Measurements from ENCODE around the gene ZNF532.
"Not testable (repeated sequence)": the region's sequence is repeated elsewhere in the genome, so short reads cannot be mapped to it uniquely, and the experiment has no call there.

The ZNF532 gene

GRCh38 chr18:58911766-58912165 is 47.1 kb downstream of the ZNF532 start:
- no peaks in the 10 kb centered on the region for H3K36me3 Mint-ChIP-seq (ENCODE audit: low read depth)
- no peaks in the 10 kb centered on the region for H3K4me1 Mint-ChIP-seq (ENCODE audit: low read depth)
- intact Hi-C loops (cut with micrococcal nuclease): no loop called here
- peaks cover 6% of the 10 kb centered on the region for H3K27me3 Mint-ChIP-seq
- H3K27ac Mint-ChIP-seq: no peak overlapping the region
- no peaks in the 10 kb centered on the region for H3K9me3 Mint-ChIP-seq
- H3K4me3 Mint-ChIP-seq: no peak overlapping the region

- Mint-ChIP-seq H3K27ac (no peak overlapping the region), H3K36me3 (ENCODE audit: low read depth) (peaks cover 17% of the 10 kb centered on the region), H3K4me1 (ENCODE audit: low read depth) (no peaks in the 10 kb centered on the region), H3K9me3 (no peaks in the 10 kb centered on the region), H3K4me3 (no peak overlapping the region), H3K27me3 (no peaks in the 10 kb centered on the region)
- intact Hi-C loops (cut with micrococcal nuclease): no loop called here
Observed at GRCh38 chr18:58915006-58915799, 50.5 kb downstream of the ZNF532 start.

GRCh38 chr18:58915995-58916394 is 51.3 kb downstream of the ZNF532 start:
- no peak overlapping the region for H3K27ac Mint-ChIP-seq
- H3K9me3 Mint-ChIP-seq: no peaks in the 10 kb centered on the region
- H3K4me3 Mint-ChIP-seq: no peak overlapping the region
- H3K4me1 Mint-ChIP-seq (ENCODE audit: low read depth): no peaks in the 10 kb centered on the region
- H3K27me3 Mint-ChIP-seq: no peaks in the 10 kb centered on the region
- intact Hi-C loops (cut with micrococcal nuclease): no loop called here
- peaks cover 17% of the 10 kb centered on the region for H3K36me3 Mint-ChIP-seq (ENCODE audit: low read depth)

DNA sequence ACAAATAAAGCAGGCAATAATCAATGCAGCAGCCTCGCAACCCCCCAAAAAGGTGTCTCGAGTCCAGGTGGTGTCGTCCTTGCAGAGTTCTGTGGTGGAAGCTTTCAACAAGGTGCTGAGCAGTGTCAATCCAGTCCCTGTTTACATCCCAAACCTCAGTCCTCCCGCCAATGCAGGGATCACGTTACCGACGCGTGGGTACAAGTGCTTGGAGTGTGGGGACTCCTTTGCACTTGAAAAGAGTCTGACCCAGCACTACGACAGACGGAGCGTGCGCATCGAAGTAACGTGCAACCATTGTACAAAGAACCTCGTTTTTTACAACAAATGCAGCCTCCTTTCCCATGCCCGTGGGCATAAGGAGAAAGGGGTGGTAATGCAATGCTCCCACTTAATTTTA is 55.3 kb downstream of the ZNF532 start:
- H3K27me3 Mint-ChIP-seq; H3K4me3 Mint-ChIP-seq; H3K9me3 Mint-ChIP-seq; H3K4me1 Mint-ChIP-seq (ENCODE audit: low read depth); intact Hi-C loops (cut with micrococcal nuclease); H3K27ac Mint-ChIP-seq: not testable (repeated sequence)
- H3K36me3 Mint-ChIP-seq (ENCODE audit: low read depth): peaks cover 17% of the 10 kb centered on the region

GRCh38 chr18:58922995-58923394 is 58.3 kb downstream of the ZNF532 start:
- Mint-ChIP-seq H3K4me1 (ENCODE audit: low read depth) (no peaks in the 10 kb centered on the region), H3K27ac (no peak overlapping the region), H3K27me3 (peaks cover 2% of the 10 kb centered on the region), H3K9me3 (peaks cover 9% of the 10 kb centered on the region), H3K4me3 (no peak overlapping the region), H3K36me3 (ENCODE audit: low read depth) (peaks cover 17% of the 10 kb centered on the region)
- intact Hi-C loops (cut with micrococcal nuclease): no loop called here

GRCh38 chr18:58924473-58924872 is 59.8 kb downstream of the ZNF532 start:
- H3K4me3 Mint-ChIP-seq: no peak overlapping the region
- H3K9me3 Mint-ChIP-seq: peaks cover 9% of the 10 kb centered on the region
- intact Hi-C loops (cut with micrococcal nuclease): no loop called here
- H3K27me3 Mint-ChIP-seq: peaks cover 8% of the 10 kb centered on the region
- peaks cover 2% of the 10 kb centered on the region for H3K36me3 Mint-ChIP-seq (ENCODE audit: low read depth)
- no peaks in the 10 kb centered on the region for H3K4me1 Mint-ChIP-seq (ENCODE audit: low read depth)
- no peak overlapping the region for H3K27ac Mint-ChIP-seq

DNA sequence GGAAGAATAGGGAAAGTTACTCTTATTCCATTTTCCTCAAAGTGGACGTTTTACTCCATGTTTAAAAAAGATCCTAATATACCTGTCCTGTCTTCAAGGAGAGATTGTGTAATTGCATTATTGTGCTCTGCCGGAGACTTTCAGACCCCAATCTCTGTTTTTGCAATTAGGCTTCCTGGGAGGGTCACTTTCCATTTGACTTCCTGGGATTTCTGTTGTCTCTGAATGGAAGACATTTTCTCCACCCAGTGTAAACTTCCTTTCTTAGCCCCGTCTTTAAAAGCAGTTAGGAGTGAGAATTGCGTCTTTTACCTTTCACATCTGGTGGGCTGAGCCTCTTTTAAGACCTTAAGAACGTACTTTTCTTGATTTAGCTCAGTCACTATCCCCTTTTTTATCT is 63.0 kb downstream of the ZNF532 start:
- Mint-ChIP-seq H3K9me3 (peaks cover 9% of the 10 kb centered on the region), H3K4me3 (no peak overlapping the region), H3K27me3 (peaks cover 7% of the 10 kb centered on the region), H3K36me3 (ENCODE audit: low read depth) (no peaks in the 10 kb centered on the region), H3K27ac (no peak overlapping the region), H3K4me1 (ENCODE audit: low read depth) (no peaks in the 10 kb centered on the region)
- intact Hi-C loops (cut with micrococcal nuclease): no loop called here

GRCh38 chr18:58928386-58928785 is 63.7 kb downstream of the ZNF532 start:
- Mint-ChIP-seq H3K27ac (no peak overlapping the region), H3K36me3 (ENCODE audit: low read depth) (no peaks in the 10 kb centered on the region), H3K4me1 (ENCODE audit: low read depth) (no peaks in the 10 kb centered on the region), H3K4me3 (no peak overlapping the region), H3K27me3 (peaks cover 7% of the 10 kb centered on the region), H3K9me3 (peaks cover 9% of the 10 kb centered on the region)
- intact Hi-C loops (cut with micrococcal nuclease): no loop called here

DNA sequence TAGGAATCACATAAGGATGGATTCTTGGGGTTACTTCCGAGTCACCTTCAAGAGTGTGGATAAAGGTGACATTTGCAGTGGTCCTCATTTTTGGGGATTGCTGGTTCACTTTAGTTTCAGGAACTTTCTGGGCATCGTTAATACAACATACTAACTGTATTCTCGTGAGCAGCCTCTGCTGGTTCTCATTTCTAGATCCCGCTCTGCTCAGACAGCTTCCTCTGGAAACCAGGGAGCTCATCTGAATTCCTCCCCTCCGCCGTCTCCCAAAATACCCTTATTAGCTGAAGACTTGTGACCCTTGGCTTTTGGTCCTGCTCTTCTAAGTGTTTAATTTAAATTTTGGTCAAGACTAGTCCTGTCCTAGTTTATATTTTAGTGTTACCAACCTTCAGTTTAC is 64.5 kb downstream of the ZNF532 start:
- Mint-ChIP-seq H3K4me3 (no peak overlapping the region), H3K9me3 (peaks cover 8% of the 10 kb centered on the region), H3K36me3 (ENCODE audit: low read depth) (no peaks in the 10 kb centered on the region), H3K27ac (no peak overlapping the region), H3K27me3 (peaks cover 7% of the 10 kb centered on the region), H3K4me1 (ENCODE audit: low read depth) (no peaks in the 10 kb centered on the region)
- intact Hi-C loops (cut with micrococcal nuclease): no loop called here

- Mint-ChIP-seq H3K36me3 (ENCODE audit: low read depth) (no peaks in the 10 kb centered on the region), H3K4me1 (ENCODE audit: low read depth) (peaks cover 22% of the 10 kb centered on the region), H3K4me3 (no peak overlapping the region), H3K27me3 (no peaks in the 10 kb centered on the region), H3K27ac (no peak overlapping the region), H3K9me3 (no peaks in the 10 kb centered on the region)
- intact Hi-C loops (cut with micrococcal nuclease): no loop called here
Observed at GRCh38 chr18:58934356-58934755, 69.7 kb downstream of the ZNF532 start.

DNA sequence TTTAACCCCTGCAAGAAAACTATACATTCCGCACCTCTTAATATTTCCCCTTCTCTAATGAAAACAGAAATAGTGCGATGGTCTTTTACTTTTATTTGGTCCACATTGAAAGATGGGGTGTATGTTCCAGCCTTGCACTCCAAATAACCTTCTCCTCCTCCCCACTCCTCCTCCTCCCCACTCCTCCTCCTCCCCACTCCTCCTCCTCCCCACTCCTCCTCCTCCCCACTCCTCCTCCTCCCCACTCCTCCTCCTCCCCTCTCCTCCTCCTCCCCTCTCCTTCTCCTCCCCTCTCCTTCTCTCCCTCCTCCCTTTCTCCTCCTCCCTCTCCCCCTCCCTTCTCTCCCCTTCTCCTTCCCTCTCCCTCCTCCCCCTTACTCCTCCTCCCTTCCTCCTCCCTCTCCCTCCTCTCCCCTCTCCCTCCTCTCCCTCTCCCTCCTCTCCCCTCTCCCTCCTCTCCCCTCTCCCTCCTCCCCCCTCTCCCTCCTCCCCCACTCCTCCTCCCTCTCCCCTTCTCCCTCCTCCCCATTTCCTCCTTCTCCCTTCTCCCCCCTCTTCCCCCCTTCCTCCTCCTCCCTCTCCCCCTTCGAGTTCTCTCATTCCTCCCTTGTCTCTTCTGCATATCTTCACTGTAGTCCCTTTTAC is 70.4 kb downstream of the ZNF532 start:
- no peak overlapping the region for H3K27ac Mint-ChIP-seq
- H3K36me3 Mint-ChIP-seq (ENCODE audit: low read depth): peaks cover under 1% of the 10 kb centered on the region
- no peaks in the 10 kb centered on the region for H3K9me3 Mint-ChIP-seq
- H3K4me1 Mint-ChIP-seq (ENCODE audit: low read depth): peaks cover 22% of the 10 kb centered on the region
- intact Hi-C loops (cut with micrococcal nuclease): no loop called here
- no peak overlapping the region for H3K4me3 Mint-ChIP-seq
- no peaks in the 10 kb centered on the region for H3K27me3 Mint-ChIP-seq

DNA sequence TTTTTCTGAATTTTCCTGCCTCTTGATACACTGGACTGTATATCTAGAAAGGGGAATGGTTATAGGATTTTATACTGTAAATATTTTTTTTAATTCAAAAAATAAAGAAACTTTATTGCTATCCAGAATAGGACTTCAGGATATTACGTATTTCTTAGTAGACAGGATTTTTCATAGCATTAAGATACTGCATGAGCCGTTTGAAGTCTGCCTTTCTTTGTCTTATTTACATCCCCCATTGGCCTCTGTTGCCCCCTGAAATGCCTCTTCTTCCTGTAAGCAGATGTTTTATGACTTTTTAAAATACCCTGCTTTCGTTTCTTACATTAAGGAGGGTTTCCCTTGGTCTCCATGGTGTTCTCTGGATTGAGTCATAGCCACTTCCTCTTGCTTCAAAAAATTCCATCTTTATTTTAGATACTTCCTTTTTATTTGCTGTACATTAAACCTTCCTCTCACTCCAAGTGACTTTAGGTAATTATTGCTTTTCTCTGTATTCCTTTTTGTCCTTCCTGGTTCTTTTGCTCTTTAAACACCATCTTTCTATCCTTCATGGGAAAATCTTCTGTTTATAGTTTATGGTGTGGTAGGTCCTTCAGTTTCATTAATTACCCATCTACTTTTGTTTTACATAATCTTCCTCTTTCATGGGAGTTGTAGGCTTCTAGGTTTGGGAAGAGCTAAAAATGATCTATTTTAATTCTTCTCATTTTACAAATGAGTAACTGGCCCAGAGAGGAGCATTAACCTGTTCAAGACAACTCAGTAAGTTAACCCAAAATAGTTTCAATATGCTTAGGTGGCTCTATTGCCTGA is 72.6 kb downstream of the ZNF532 start:
- Mint-ChIP-seq H3K36me3 (ENCODE audit: low read depth) (peaks cover 16% of the 10 kb centered on the region), H3K9me3 (no peaks in the 10 kb centered on the region), H3K27me3 (no peaks in the 10 kb centered on the region), H3K4me1 (ENCODE audit: low read depth) (peaks cover 31% of the 10 kb centered on the region), H3K4me3 (peak overlapping the region; percentile 15), H3K27ac (peak overlapping the region; percentile 67)
- intact Hi-C loops (cut with micrococcal nuclease): no loop called here

DNA sequence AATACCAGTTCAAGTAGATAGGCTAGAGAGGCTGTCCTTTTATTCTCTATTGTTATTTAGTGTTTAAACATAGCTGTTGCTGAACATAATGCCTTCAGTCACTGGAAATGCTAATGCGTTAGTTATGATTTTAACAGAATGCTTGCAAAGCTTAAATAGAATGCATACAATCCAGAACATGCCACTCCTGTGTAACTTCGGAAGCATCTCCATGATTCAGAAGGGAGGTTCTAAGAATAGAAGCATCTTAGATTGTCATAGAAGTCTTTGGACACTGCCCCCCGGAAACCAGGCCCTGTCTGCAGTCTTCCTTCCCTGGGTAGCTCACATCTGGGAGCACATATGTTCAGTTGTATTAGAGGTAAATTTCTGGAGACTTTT is 73.2 kb downstream of the ZNF532 start:
- peak overlapping the region; percentile 67 for H3K27ac Mint-ChIP-seq
- no peaks in the 10 kb centered on the region for H3K9me3 Mint-ChIP-seq
- intact Hi-C loops (cut with micrococcal nuclease): no loop called here
- no peaks in the 10 kb centered on the region for H3K27me3 Mint-ChIP-seq
- peaks cover 16% of the 10 kb centered on the region for H3K36me3 Mint-ChIP-seq (ENCODE audit: low read depth)
- H3K4me3 Mint-ChIP-seq: no peak overlapping the region
- peaks cover 31% of the 10 kb centered on the region for H3K4me1 Mint-ChIP-seq (ENCODE audit: low read depth)

- H3K4me1 Mint-ChIP-seq (ENCODE audit: low read depth): peaks cover 29% of the 10 kb centered on the region
- peaks cover 16% of the 10 kb centered on the region for H3K36me3 Mint-ChIP-seq (ENCODE audit: low read depth)
- intact Hi-C loops (cut with micrococcal nuclease): no loop called here
- no peaks in the 10 kb centered on the region for H3K27me3 Mint-ChIP-seq
- H3K9me3 Mint-ChIP-seq: no peaks in the 10 kb centered on the region
- H3K4me3 Mint-ChIP-seq: no peak overlapping the region
- peak overlapping the region; percentile 30 for H3K27ac Mint-ChIP-seq
Observed at GRCh38 chr18:58941426-58942099, 76.9 kb downstream of the ZNF532 start.
